ENCODE results near the gene SLC11A2. TPM values are rescaled to one million over a fixed set of nuclear protein-coding genes. Genes with fewer than 3 reads are reported as not detected.

The SLC11A2 gene
- total and polyA plus RNA-seq, 2 experiments from 2014 or later: 19.4 to 48.9 TPM

DNA sequence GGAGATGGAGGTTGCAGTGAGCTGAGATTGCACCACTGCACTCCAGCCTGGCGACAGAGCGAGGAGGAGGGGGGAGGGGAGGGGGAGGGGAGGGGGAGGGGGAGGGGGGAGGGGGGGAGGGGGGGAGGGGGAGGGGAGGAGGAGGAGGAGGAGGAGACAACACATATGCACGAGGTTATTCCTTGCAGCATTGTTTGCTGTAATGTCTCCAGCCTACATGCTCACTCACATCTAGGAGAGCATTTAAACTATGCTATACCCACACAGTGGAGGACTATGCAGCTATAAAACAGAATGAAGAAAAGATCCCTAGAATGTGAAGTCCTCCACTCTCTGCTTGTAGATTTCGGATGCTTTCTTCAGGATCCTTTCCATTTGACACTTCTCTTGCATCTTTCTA is 77.4 kb downstream of the SLC11A2 start (continued):
- no peak for TF ChIP-seq JUNB (IDR thresholded peaks at IDR 0.05; ENCODE audit: unreplicated experiment)
- no peak for TF ChIP-seq ZNF114 (CRISPR knock-in tag; IDR thresholded peaks at IDR 0.05)
- no peak for TF ChIP-seq NANOG (IDR thresholded peaks at IDR 0.05; ENCODE audit: borderline replicate concordance)
- TF ChIP-seq, protein P1, sequence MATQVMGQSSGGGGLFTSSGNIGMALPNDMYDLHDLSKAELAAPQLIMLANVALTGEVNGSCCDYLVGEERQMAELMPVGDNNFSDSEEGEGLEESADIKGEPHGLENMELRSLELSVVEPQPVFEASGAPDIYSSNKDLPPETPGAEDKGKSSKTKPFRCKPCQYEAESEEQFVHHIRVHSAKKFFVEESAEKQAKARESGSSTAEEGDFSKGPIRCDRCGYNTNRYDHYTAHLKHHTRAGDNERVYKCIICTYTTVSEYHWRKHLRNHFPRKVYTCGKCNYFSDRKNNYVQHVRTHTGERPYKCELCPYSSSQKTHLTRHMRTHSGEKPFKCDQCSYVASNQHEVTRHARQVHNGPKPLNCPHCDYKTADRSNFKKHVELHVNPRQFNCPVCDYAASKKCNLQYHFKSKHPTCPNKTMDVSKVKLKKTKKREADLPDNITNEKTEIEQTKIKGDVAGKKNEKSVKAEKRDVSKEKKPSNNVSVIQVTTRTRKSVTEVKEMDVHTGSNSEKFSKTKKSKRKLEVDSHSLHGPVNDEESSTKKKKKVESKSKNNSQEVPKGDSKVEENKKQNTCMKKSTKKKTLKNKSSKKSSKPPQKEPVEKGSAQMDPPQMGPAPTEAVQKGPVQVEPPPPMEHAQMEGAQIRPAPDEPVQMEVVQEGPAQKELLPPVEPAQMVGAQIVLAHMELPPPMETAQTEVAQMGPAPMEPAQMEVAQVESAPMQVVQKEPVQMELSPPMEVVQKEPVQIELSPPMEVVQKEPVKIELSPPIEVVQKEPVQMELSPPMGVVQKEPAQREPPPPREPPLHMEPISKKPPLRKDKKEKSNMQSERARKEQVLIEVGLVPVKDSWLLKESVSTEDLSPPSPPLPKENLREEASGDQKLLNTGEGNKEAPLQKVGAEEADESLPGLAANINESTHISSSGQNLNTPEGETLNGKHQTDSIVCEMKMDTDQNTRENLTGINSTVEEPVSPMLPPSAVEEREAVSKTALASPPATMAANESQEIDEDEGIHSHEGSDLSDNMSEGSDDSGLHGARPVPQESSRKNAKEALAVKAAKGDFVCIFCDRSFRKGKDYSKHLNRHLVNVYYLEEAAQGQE (IDR thresholded peaks at IDR 0.05; ENCODE audit: unreplicated experiment): no peak
- TF ChIP-seq ZNF331 (CRISPR knock-in tag; IDR thresholded peaks at IDR 0.05; ENCODE audit: low read depth): no peak

DNA sequence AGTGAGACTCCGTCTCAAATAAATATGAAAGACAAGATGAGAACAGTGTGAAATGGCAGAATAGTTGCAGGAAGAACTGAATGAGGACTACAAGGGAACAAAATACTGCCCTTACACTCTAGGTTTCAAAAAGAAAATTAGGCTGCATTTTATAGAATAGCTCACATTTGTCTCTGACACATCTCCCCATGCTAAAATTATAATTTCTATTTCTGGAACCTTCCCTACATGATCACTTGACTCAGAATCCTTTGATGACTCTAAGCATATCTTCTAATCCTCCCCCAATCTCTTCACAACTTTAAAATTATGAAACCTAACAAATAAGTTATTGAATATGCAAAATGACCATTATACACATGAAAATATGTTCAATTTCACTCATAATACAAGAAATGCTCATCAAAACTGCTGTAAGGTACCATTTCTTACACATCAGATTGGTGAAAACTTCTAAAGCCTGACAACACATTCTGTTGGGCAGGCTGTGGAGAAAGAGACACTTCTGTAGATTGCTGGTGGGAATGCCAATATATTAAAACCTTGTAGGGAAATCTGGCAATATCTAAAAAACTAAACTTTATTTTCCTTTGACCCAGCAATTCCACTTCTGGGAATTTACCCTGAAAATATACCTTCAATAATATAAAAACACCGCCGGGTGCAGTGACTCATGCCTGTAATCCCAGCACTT is 78.1 kb downstream of the SLC11A2 start:
- H2AFZ ChIP-seq: no peak overlapping the region
- Mint-ChIP-seq H3K36me3 (ENCODE audit: low read depth) (no peaks in the 10 kb centered on the region; the same call in 2 of the 3 replicates), H3K9me3 (peaks cover 11% of the 10 kb centered on the region; the same call in 2 of the 3 replicates), H3K4me3 (no peak overlapping the region), H3K27ac (no peak overlapping the region), H3K4me1 (peaks cover 3% of the 10 kb centered on the region; the same call in 1 of the 3 replicates), H3K27me3 (ENCODE audit: insufficient read depth, low read depth, poor library complexity) (peaks cover 7% of the 10 kb centered on the region)
- no peaks in the 10 kb centered on the region for H3K27me3 ChIP-seq (ENCODE audit: insufficient read depth)
- no peaks in the 10 kb centered on the region for H3K79me2 ChIP-seq (replicated peaks; ENCODE audit: insufficient read depth)
- no peaks in the 10 kb centered on the region for H4K20me1 ChIP-seq (replicated peaks; ENCODE audit: insufficient read depth)
- no peak for DNase-seq (ENCODE audit: low spot score)
- ATAC-seq: no peak
- H3K4me3 ChIP-seq: no peak overlapping the region
- H3K9me2 ChIP-seq (ENCODE audit: insufficient read depth): no peaks in the 10 kb centered on the region
- peaks cover 5% of the 10 kb centered on the region; the same call in 1 of the 2 replicates for H3K36me3 ChIP-seq (ENCODE audit: insufficient read depth)
- 0 out of 2 replicates have a peak, but pooled peaks cover 3% of the 10 kb centered on the region for H3F3A ChIP-seq (replicated peaks; ENCODE audit: low read depth)
- H3K4me2 ChIP-seq: no peak overlapping the region
- no peaks in the 10 kb centered on the region for H3K4me1 ChIP-seq (ENCODE audit: insufficient read depth)
- no peak overlapping the region for H3K27ac ChIP-seq (ENCODE audit: low read depth)
- TF ChIP-seq, protein P2, sequence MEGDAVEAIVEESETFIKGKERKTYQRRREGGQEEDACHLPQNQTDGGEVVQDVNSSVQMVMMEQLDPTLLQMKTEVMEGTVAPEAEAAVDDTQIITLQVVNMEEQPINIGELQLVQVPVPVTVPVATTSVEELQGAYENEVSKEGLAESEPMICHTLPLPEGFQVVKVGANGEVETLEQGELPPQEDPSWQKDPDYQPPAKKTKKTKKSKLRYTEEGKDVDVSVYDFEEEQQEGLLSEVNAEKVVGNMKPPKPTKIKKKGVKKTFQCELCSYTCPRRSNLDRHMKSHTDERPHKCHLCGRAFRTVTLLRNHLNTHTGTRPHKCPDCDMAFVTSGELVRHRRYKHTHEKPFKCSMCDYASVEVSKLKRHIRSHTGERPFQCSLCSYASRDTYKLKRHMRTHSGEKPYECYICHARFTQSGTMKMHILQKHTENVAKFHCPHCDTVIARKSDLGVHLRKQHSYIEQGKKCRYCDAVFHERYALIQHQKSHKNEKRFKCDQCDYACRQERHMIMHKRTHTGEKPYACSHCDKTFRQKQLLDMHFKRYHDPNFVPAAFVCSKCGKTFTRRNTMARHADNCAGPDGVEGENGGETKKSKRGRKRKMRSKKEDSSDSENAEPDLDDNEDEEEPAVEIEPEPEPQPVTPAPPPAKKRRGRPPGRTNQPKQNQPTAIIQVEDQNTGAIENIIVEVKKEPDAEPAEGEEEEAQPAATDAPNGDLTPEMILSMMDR (conservative IDR thresholded peaks at IDR 0.05; ENCODE audit: low read depth in 2 of 2): no peak
- TF ChIP-seq, protein P3, sequence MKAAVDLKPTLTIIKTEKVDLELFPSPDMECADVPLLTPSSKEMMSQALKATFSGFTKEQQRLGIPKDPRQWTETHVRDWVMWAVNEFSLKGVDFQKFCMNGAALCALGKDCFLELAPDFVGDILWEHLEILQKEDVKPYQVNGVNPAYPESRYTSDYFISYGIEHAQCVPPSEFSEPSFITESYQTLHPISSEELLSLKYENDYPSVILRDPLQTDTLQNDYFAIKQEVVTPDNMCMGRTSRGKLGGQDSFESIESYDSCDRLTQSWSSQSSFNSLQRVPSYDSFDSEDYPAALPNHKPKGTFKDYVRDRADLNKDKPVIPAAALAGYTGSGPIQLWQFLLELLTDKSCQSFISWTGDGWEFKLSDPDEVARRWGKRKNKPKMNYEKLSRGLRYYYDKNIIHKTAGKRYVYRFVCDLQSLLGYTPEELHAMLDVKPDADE (IDR thresholded peaks at IDR 0.05): no peak
- TF ChIP-seq CREB1 (CRISPR knock-in tag; IDR thresholded peaks at IDR 0.05; ENCODE audit: low read depth) (no peak), STAT1 (IDR thresholded peaks at IDR 0.05; ENCODE audit: unreplicated experiment) (no peak), POLR2AphosphoS5 (IDR thresholded peaks at IDR 0.05; ENCODE audit: low read depth) (no peak), EZH2 (IDR thresholded peaks at IDR 0.05; ENCODE audit: low read depth, unreplicated experiment) (no peak), JUNB (IDR thresholded peaks at IDR 0.05; ENCODE audit: unreplicated experiment) (no peak), ZNF114 (CRISPR knock-in tag; IDR thresholded peaks at IDR 0.05) (no peak)
- TF ChIP-seq, protein P1 (IDR thresholded peaks at IDR 0.05; ENCODE audit: unreplicated experiment): no peak

All from GM23338 (cell line).